Measurements from ENCODE around the gene S100A3.
A peak's percentile ranks its signal among the peaks of the same experiment; 100 is the strongest.

The S100A3 gene

GRCh38 chr1:153537376-153537730 lies 11.7 kb downstream of the S100A3 start:
- DNase-seq (ENCODE audit: low read depth), result no peak
- peaks cover 11% of the 10 kb centered on the region for H3K36me3 ChIP-seq (ENCODE audit: control insufficient read depth, insufficient read depth, low read length, severe bottlenecking)
- peaks cover 48% of the 10 kb centered on the region for H3K4me1 ChIP-seq (ENCODE audit: control insufficient read depth, insufficient read depth, low read length)
- H3K4me3 ChIP-seq (ENCODE audit: low read length), result no peak overlapping the region
- H3K9me3 ChIP-seq (ENCODE audit: control insufficient read depth, low read length), result no peaks in the 10 kb centered on the region
- no peaks in the 10 kb centered on the region for H3K27me3 ChIP-seq (replicated peaks; ENCODE audit: control insufficient read depth, insufficient read depth, low read length)
- no peak overlapping the region for H3K9ac ChIP-seq (ENCODE audit: low read length)

GRCh38 chr1:153536671-153537375 lies 12.2 kb downstream of the S100A3 start:
- H3K4me3 ChIP-seq (ENCODE audit: low read length), result peak overlapping the region; percentile 80
- no peaks in the 10 kb centered on the region for H3K27me3 ChIP-seq (replicated peaks; ENCODE audit: control insufficient read depth, insufficient read depth, low read length)
- H3K9ac ChIP-seq (ENCODE audit: low read length), result peak overlapping the region; percentile 88
- H3K9me3 ChIP-seq (ENCODE audit: control insufficient read depth, low read length), result no peaks in the 10 kb centered on the region
- peaks cover 11% of the 10 kb centered on the region for H3K36me3 ChIP-seq (ENCODE audit: control insufficient read depth, insufficient read depth, low read length, severe bottlenecking)
- no peak for DNase-seq (ENCODE audit: low read depth)
- peaks cover 43% of the 10 kb centered on the region for H3K4me1 ChIP-seq (ENCODE audit: control insufficient read depth, insufficient read depth, low read length)

DNA sequence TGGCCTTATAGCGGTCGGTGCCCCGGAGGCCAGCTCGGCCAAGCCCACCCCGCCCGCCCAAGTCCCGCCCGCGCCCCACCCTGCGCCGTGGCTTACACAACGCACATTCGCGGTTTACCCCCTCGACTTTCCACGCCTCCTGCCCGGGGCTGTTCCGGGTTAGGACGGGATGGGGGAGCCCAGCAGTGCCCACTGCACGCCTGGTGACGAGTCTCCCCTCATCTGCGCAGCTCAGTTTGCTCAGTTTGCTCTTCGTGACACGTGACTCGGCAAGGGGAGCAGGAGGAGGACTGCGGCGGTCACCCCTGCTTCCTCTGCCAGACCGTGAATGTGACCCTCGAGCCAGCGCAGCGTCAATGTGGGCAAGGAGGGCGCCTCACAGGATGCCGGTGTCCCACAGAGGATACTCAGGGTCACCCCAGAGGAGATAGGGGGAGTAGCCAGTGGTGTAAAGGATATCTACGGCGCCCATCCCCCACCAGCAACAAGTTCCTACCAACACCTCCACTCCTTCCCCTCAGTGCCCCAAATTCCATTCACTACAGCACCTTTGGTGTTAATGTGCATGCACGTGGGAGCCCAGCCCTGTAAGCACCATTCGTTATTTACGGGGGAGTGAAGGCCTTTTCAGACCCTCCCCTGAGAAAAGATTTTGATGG lies 12.9 kb downstream of the S100A3 start:
- peak; percentile 97 for DNase-seq (ENCODE audit: low read depth)
- peaks cover 41% of the 10 kb centered on the region for H3K4me1 ChIP-seq (ENCODE audit: control insufficient read depth, insufficient read depth, low read length)
- peak overlapping the region; percentile 99 for H3K9ac ChIP-seq (ENCODE audit: low read length)
- no peaks in the 10 kb centered on the region for H3K27me3 ChIP-seq (replicated peaks; ENCODE audit: control insufficient read depth, insufficient read depth, low read length)
- H3K4me3 ChIP-seq (ENCODE audit: low read length), result peak overlapping the region; percentile 92
- H3K36me3 ChIP-seq (ENCODE audit: control insufficient read depth, insufficient read depth, low read length, severe bottlenecking), result peaks cover 11% of the 10 kb centered on the region
- no peaks in the 10 kb centered on the region for H3K9me3 ChIP-seq (ENCODE audit: control insufficient read depth, low read length)

DNA sequence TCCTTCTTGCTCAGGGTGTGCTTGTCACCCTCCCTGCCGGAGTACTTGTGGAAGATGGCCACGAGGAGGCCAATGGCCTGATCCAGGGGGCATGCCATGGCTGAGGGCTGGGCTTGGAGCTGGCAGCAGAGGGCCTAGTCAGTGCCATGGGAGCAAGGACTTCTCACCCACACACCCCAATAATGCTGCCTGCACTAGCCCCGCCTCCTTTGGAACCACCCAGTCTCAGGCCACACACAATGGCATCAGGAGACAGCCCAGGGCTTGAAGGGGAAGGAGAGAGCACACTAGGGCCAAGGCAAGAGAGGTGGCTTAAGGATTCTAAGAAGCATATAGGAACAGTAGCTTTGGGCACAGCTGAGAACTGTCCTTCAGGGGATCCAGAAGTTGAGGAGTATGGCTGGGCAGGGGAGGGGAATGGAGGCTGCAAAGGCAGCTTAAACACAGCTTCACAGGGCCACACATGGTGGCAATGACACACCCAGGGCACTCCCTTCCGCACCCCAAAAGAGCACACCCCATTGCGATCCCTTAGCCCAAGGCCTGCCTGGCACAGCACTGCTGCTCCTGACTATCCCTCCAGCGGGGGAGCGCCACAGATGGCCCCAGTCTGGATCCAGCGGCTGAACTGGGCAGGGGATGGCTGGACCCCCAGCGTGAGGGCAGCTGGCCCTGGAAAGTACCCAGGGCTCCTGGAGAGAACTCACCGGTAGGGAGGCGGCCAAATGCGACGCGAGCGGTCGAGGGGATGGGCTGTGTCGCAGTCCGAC lies 13.6 kb downstream of the S100A3 start, which contains the start of gene S100A6:
TSS of gene S100A6 (minus strand) at position 750 of the 770 bp plus-strand sequence. CDS start at position 98, 652 bp downstream.
- peaks cover 11% of the 10 kb centered on the region for H3K36me3 ChIP-seq (ENCODE audit: control insufficient read depth, insufficient read depth, low read length, severe bottlenecking)
- no peaks in the 10 kb centered on the region for H3K9me3 ChIP-seq (ENCODE audit: control insufficient read depth, low read length)
- no peaks in the 10 kb centered on the region for H3K27me3 ChIP-seq (replicated peaks; ENCODE audit: control insufficient read depth, insufficient read depth, low read length)
- peak; percentile 63 for DNase-seq (ENCODE audit: low read depth)
- H3K4me3 ChIP-seq (ENCODE audit: low read length), result peak within 1 kb of the TSS; percentile 92
- peaks cover 34% of the 10 kb centered on the region for H3K4me1 ChIP-seq (ENCODE audit: control insufficient read depth, insufficient read depth, low read length)
- H3K9ac ChIP-seq (ENCODE audit: low read length), result peak within 1 kb of the TSS; percentile 99

- no peak for DNase-seq (ENCODE audit: low read depth)
- H3K9me3 ChIP-seq (ENCODE audit: control insufficient read depth, low read length), result no peaks in the 10 kb centered on the region
- no peaks in the 10 kb centered on the region for H3K27me3 ChIP-seq (replicated peaks; ENCODE audit: control insufficient read depth, insufficient read depth, low read length)
- peaks cover 32% of the 10 kb centered on the region for H3K4me1 ChIP-seq (ENCODE audit: control insufficient read depth, insufficient read depth, low read length)
- H3K4me3 ChIP-seq (ENCODE audit: low read length), result peak overlapping the region; percentile 92
- H3K9ac ChIP-seq (ENCODE audit: low read length), result peak overlapping the region; percentile 99
- peaks cover 11% of the 10 kb centered on the region for H3K36me3 ChIP-seq (ENCODE audit: control insufficient read depth, insufficient read depth, low read length, severe bottlenecking)
These were observed 14.2 kb downstream of the S100A3 start for GRCh38 chr1:153534925-153535241.

- Histone ChIP-seq H3K9me3 (ENCODE audit: control insufficient read depth, low read length) (no peaks in the 10 kb centered on the region), H3K27me3 (replicated peaks; ENCODE audit: control insufficient read depth, insufficient read depth, low read length) (no peaks in the 10 kb centered on the region), H3K4me3 (ENCODE audit: low read length) (peak overlapping the region; percentile 92), H3K4me1 (ENCODE audit: control insufficient read depth, insufficient read depth, low read length) (peaks cover 32% of the 10 kb centered on the region), H3K9ac (ENCODE audit: low read length) (peak overlapping the region; percentile 99), H3K36me3 (ENCODE audit: control insufficient read depth, insufficient read depth, low read length, severe bottlenecking) (peaks cover 11% of the 10 kb centered on the region)
- peak; percentile 57 for DNase-seq (ENCODE audit: low read depth)
These were observed 14.7 kb downstream of the S100A3 start for GRCh38 chr1:153534226-153534924.

GRCh38 chr1:153533689-153534201 lies 15.3 kb downstream of the S100A3 start:
- Histone ChIP-seq H3K27me3 (replicated peaks; ENCODE audit: control insufficient read depth, insufficient read depth, low read length) (no peaks in the 10 kb centered on the region), H3K4me1 (ENCODE audit: control insufficient read depth, insufficient read depth, low read length) (peaks cover 32% of the 10 kb centered on the region), H3K9me3 (ENCODE audit: control insufficient read depth, low read length) (no peaks in the 10 kb centered on the region), H3K4me3 (ENCODE audit: low read length) (peak overlapping the region; percentile 92), H3K9ac (ENCODE audit: low read length) (peak overlapping the region; percentile 99), H3K36me3 (ENCODE audit: control insufficient read depth, insufficient read depth, low read length, severe bottlenecking) (peaks cover 11% of the 10 kb centered on the region)
- DNase-seq (ENCODE audit: low read depth), result peak; percentile 75

DNA sequence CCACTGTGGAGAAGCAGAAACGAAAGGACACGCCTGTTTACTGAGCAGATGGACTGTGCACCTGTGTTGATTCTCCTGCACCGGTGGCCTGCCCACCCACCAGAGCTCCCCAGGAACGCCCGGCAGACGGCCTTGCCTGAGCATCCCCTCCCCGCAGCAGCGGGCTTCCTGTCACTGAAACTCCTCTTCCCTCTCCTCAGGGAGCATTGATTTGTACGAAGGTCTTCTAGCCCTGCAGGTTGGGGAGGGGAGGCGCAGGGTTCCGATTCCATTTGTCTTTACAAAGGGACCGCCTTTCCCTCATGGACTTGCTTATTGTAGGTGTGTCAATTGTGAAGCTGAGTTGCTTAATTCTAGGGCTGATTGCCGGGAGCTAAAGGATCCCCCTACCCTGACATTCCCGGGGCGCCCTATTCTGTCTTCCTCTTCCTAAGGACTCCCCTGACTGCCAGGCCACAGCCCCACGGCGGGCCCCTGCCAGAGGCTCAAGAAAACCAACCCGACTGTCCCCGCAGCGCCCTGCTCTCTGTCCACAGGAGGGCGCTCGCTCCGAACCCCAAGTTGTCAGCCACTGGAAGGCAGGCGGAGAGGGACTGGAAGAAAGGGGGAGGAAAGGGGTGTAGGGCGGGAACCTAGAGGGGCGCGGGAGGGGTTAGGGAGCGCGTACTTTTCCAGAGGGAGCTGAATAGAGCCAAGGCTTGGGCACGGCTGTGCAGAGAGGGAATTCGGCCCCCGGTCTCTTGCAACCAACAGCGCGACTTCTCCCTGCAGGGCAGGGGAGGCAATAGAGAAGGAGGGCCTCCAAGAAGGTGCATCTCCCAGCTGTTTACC lies 16.1 kb downstream of the S100A3 start:
- Histone ChIP-seq H3K9ac (ENCODE audit: low read length) (peak overlapping the region; percentile 99), H3K4me1 (ENCODE audit: control insufficient read depth, insufficient read depth, low read length) (peaks cover 32% of the 10 kb centered on the region), H3K4me3 (ENCODE audit: low read length) (peak overlapping the region; percentile 92), H3K27me3 (replicated peaks; ENCODE audit: control insufficient read depth, insufficient read depth, low read length) (no peaks in the 10 kb centered on the region), H3K9me3 (ENCODE audit: control insufficient read depth, low read length) (no peaks in the 10 kb centered on the region), H3K36me3 (ENCODE audit: control insufficient read depth, insufficient read depth, low read length, severe bottlenecking) (peaks cover 11% of the 10 kb centered on the region)
- DNase-seq (ENCODE audit: low read depth), result peak; percentile 96

GRCh38 chr1:153532181-153532580 lies 16.9 kb downstream of the S100A3 start:
- Histone ChIP-seq H3K27me3 (replicated peaks; ENCODE audit: control insufficient read depth, insufficient read depth, low read length) (no peaks in the 10 kb centered on the region), H3K4me3 (ENCODE audit: low read length) (no peak overlapping the region), H3K4me1 (ENCODE audit: control insufficient read depth, insufficient read depth, low read length) (peaks cover 32% of the 10 kb centered on the region), H3K36me3 (ENCODE audit: control insufficient read depth, insufficient read depth, low read length, severe bottlenecking) (peaks cover 11% of the 10 kb centered on the region), H3K9me3 (ENCODE audit: control insufficient read depth, low read length) (no peaks in the 10 kb centered on the region), H3K9ac (ENCODE audit: low read length) (peak overlapping the region; percentile 99)
- no peak for DNase-seq (ENCODE audit: low read depth)

GRCh38 chr1:153531638-153532037 lies 17.4 kb downstream of the S100A3 start:
- H3K36me3 ChIP-seq (ENCODE audit: control insufficient read depth, insufficient read depth, low read length, severe bottlenecking), result peaks cover 11% of the 10 kb centered on the region
- peaks cover 32% of the 10 kb centered on the region for H3K4me1 ChIP-seq (ENCODE audit: control insufficient read depth, insufficient read depth, low read length)
- H3K9me3 ChIP-seq (ENCODE audit: control insufficient read depth, low read length), result no peaks in the 10 kb centered on the region
- no peak for DNase-seq (ENCODE audit: low read depth)
- H3K9ac ChIP-seq (ENCODE audit: low read length), result no peak overlapping the region
- H3K27me3 ChIP-seq (replicated peaks; ENCODE audit: control insufficient read depth, insufficient read depth, low read length), result no peaks in the 10 kb centered on the region
- H3K4me3 ChIP-seq (ENCODE audit: low read length), result no peak overlapping the region
